Measurements from ENCODE around the gene DNAJB6.

DNAJB6 gene

DNA sequence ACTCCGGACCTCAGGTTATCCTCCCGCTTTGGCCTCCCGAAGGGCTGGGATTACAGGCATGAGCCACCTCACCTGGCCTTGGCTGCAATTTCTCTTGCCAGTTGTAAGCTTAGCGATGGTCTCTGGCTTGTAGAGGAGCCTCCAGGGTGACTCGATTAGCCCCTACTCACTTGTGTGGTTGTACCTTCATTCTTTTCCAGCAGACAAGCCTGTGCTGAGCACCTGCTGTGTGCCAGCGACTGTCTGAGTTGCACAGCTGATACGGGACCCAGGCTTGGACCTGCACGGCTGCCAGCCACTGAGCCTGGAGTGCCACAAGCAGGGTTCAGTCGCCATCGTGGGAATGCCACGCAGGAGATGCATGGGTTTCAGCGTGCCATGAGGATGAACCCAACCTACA is 42.0 kb upstream of the DNAJB6 start:
- no peak overlapping the region for H3K27ac Mint-ChIP-seq
- H3K27me3 Mint-ChIP-seq (ENCODE audit: low read depth), result peaks cover 15% of the 10 kb centered on the region
- no peaks in the 10 kb centered on the region for H3K4me1 Mint-ChIP-seq
- TF ChIP-seq, protein P1, sequence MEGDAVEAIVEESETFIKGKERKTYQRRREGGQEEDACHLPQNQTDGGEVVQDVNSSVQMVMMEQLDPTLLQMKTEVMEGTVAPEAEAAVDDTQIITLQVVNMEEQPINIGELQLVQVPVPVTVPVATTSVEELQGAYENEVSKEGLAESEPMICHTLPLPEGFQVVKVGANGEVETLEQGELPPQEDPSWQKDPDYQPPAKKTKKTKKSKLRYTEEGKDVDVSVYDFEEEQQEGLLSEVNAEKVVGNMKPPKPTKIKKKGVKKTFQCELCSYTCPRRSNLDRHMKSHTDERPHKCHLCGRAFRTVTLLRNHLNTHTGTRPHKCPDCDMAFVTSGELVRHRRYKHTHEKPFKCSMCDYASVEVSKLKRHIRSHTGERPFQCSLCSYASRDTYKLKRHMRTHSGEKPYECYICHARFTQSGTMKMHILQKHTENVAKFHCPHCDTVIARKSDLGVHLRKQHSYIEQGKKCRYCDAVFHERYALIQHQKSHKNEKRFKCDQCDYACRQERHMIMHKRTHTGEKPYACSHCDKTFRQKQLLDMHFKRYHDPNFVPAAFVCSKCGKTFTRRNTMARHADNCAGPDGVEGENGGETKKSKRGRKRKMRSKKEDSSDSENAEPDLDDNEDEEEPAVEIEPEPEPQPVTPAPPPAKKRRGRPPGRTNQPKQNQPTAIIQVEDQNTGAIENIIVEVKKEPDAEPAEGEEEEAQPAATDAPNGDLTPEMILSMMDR (IDR thresholded peaks at IDR 0.05; ENCODE audit: unreplicated experiment in 3 of 3), result no peak
- no peak overlapping the region for H3K4me3 Mint-ChIP-seq
- peaks cover 5% of the 10 kb centered on the region for H3K36me3 Mint-ChIP-seq (ENCODE audit: low read depth)
- H3K9me3 Mint-ChIP-seq, result peaks cover 7% of the 10 kb centered on the region

GRCh38 chr7:157295338-157295737 is 41.5 kb upstream of the DNAJB6 start:
- H3K4me1 Mint-ChIP-seq, result no peaks in the 10 kb centered on the region
- H3K9me3 Mint-ChIP-seq, result peaks cover 7% of the 10 kb centered on the region
- H3K27me3 Mint-ChIP-seq (ENCODE audit: low read depth), result peaks cover 15% of the 10 kb centered on the region
- no peak overlapping the region for H3K4me3 Mint-ChIP-seq
- TF ChIP-seq, protein P1 (IDR thresholded peaks at IDR 0.05; ENCODE audit: unreplicated experiment in 3 of 3), result no peak
- H3K27ac Mint-ChIP-seq, result no peak overlapping the region
- peaks cover 5% of the 10 kb centered on the region for H3K36me3 Mint-ChIP-seq (ENCODE audit: low read depth)

GRCh38 chr7:157297185-157297584 is 39.6 kb upstream of the DNAJB6 start:
- H3K4me3 Mint-ChIP-seq, result no peak overlapping the region
- H3K27ac Mint-ChIP-seq, result no peak overlapping the region
- peaks cover 21% of the 10 kb centered on the region for H3K27me3 Mint-ChIP-seq (ENCODE audit: low read depth)
- H3K9me3 Mint-ChIP-seq, result peaks cover 7% of the 10 kb centered on the region
- TF ChIP-seq, protein P1 (IDR thresholded peaks at IDR 0.05; ENCODE audit: unreplicated experiment in 3 of 3), result no peak
- H3K36me3 Mint-ChIP-seq (ENCODE audit: low read depth), result peaks cover 5% of the 10 kb centered on the region
- H3K4me1 Mint-ChIP-seq, result no peaks in the 10 kb centered on the region

- TF ChIP-seq, protein P1 (IDR thresholded peaks at IDR 0.05; ENCODE audit: unreplicated experiment in 3 of 3), result no peak
- peaks cover 7% of the 10 kb centered on the region for H3K9me3 Mint-ChIP-seq
- H3K27ac Mint-ChIP-seq, result peak overlapping the region in 1 of 3 experiments; percentile 30
- H3K4me1 Mint-ChIP-seq, result no peaks in the 10 kb centered on the region
- H3K27me3 Mint-ChIP-seq (ENCODE audit: low read depth), result peaks cover 21% of the 10 kb centered on the region
- H3K36me3 Mint-ChIP-seq (ENCODE audit: low read depth), result peaks cover 5% of the 10 kb centered on the region
- peak overlapping the region in 1 of 3 experiments; percentile 0 for H3K4me3 Mint-ChIP-seq
These were observed 37.5 kb upstream of the DNAJB6 start for GRCh38 chr7:157299317-157299612.

DNA sequence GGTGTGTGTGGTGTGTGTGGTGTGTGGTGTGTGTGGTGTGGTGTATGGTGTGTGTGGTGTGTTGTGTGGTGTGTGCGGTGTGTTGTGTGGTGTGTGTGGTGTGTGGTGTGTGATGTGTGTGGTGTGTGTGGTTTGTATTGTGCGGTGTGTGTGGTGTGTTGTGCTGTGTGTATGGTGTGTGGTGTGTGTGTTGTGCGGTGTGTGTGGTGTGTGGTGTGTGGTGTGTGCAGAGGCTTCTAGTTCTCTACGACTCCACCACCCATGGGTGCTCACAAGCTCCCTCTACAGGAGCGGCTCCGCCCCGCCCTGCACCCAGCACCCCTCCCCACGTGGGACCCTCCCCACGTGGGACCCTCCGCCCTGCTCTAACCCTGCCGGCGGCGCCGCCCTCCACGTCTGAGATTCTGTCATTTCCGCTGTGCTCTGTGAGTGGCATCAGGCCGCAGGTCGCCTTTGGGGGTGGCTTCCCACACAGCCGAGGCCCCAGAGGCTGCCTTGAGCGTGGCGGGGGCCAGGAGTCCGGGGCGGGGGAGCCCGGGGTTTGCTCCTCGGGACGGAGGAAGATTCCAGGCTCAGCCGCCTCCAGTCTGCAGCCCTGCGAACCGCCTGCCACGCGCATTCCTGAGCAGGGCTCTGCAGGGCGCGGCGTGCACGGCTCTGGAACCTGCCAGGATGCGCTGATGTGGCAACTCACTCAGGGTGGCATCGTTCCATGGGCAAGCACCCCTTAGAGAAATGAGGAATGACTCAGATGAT is 37.0 kb upstream of the DNAJB6 start:
- H3K9me3 Mint-ChIP-seq, result peaks cover 7% of the 10 kb centered on the region
- H3K4me3 Mint-ChIP-seq, result peak overlapping the region in 1 of 3 experiments; percentile 0
- no peaks in the 10 kb centered on the region for H3K4me1 Mint-ChIP-seq
- H3K27me3 Mint-ChIP-seq (ENCODE audit: low read depth), result peaks cover 21% of the 10 kb centered on the region
- peaks cover 5% of the 10 kb centered on the region for H3K36me3 Mint-ChIP-seq (ENCODE audit: low read depth)
- no peak overlapping the region for H3K27ac Mint-ChIP-seq
- TF ChIP-seq, protein P1 (IDR thresholded peaks at IDR 0.05; ENCODE audit: unreplicated experiment in 3 of 3), result no peak

DNA sequence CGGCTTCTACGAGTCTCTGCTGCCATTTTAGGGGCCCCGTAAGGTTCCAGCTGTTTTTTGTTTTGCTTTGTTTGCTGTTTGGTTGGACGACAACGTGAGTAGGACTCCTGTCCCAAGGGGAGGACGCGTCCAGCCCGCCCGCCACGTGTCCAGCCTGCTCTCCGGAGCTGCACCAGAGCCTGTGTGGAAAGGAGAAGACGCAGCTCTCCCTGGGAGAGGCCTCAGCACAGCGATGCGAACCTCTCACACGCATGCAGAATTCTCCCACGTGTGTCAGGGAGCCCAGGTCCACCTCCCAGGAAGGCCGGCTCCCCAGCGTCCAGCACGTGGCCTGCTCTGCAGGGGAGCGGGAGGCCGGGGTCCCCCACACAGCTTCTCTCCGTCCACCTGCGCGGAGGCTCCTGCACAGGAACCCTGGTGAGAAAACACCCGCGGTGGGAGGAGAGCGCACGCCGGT is 36.4 kb upstream of the DNAJB6 start:
- H3K27me3 Mint-ChIP-seq (ENCODE audit: low read depth), result peaks cover 21% of the 10 kb centered on the region
- H3K4me1 Mint-ChIP-seq, result no peaks in the 10 kb centered on the region
- H3K27ac Mint-ChIP-seq, result no peak overlapping the region
- H3K9me3 Mint-ChIP-seq, result peaks cover 7% of the 10 kb centered on the region
- TF ChIP-seq, protein P1 (IDR thresholded peaks at IDR 0.05; ENCODE audit: unreplicated experiment in 3 of 3), result no peak
- no peak overlapping the region for H3K4me3 Mint-ChIP-seq
- peaks cover 5% of the 10 kb centered on the region for H3K36me3 Mint-ChIP-seq (ENCODE audit: low read depth)

Data from nephron (organoid).